ENCODE data around the gene TKT.

TKT gene

DNA sequence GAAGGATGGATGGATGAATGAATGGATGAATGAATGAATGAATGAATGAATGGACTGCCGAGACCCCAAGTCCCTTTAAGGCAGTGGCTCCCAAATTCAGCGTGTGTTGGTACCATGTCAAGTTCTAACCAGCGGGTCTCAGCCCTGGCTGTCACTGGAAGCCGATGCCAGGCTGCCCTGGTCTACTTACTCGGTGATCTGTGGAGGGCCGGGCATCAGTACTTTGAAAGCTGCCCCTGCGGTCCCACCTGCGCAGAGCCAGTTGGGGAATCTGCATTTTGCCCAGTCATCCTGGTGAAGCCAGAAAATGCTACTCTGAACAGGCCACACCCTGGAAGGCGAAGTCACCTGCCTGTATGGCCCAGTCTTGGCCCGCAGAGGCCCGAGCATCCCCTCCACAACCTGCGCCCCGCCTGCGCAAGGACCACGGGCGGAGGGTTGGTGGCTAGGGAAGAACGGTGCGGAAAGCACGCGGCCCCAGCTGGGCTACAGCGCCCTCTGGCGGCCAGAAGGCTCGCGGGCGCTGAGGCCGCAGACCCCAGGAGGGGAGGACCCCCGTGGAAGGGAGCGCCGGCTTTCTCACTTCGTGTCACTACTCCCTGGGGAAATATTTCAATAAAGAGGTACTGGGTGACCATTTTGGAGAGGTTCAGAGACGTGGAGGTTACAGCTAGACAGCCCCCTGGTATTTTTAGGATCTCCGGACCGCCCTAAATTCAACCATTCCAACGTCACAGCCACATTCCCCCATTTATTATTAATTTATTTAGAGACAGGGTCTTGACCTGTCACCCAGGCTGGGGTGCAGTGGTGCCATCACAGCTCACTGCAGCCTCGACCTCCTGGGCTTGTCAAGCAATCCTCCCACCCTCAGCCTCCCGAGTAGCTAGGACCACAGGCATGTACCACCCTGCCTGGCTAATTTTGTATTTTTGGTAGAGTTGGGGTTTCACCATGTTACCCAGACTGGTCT, 59.9 kb downstream of the TKT start:
- no peak for DNase-seq

DNA sequence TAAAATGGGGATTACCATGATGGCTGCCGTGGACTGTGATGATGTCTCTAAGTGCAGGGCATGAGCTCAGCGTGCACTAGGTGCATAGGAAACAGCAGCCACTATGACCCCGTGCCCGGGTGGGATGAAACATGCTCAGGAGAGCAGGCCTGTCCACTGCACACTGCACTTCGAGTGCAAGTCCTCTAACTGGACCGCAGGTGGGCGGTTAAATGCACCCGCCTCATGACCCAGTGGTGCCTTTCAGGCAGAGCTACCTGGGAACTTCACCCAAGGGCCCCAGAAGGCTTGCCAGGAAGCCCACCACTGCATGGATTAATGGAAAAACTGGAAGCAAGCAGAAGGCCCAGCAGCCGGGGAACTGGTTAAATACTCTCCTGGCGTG, 60.8 kb downstream of the TKT start:
- DNase-seq: no peak

- no peak for DNase-seq
Observed at GRCh38 chr3:53194210-53195065, 61.4 kb downstream of the TKT start.

DNA sequence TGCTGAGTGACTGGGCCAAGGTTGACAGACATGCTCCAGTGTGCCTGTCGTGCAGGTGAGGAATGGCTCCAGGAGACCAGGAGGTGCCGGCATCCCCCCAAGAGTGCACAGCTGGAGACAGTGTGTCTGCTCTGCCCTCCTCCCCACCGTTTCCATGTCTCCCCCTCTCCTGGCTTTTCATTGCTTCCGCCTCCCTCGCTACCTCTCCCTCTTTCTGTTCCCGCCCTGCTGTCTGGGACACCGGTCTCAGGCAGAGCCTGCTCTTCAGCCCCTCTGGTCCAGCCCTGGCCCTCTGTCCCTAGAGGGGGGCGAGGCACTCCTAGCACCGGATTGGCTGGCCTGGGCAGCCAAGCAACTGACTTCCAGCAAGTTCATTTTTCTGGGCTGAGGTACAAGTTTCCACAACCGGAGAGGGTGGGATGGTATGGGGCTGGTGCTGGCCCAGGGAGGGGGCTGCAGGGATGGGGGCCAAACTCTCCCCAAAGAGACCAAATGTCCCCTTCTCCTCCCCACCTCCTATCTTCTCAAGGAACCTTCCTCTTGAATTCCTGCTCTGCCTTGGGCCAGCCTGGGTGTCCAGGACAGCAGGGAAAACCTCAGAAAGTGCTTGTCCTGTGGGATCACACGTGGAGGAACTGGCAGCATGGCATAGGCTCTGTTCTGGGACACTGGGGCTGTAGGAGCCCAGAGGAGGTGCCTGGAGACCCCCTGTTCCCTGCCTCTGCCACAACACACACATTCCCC, 62.2 kb downstream of the TKT start:
- no peak for DNase-seq

DNA sequence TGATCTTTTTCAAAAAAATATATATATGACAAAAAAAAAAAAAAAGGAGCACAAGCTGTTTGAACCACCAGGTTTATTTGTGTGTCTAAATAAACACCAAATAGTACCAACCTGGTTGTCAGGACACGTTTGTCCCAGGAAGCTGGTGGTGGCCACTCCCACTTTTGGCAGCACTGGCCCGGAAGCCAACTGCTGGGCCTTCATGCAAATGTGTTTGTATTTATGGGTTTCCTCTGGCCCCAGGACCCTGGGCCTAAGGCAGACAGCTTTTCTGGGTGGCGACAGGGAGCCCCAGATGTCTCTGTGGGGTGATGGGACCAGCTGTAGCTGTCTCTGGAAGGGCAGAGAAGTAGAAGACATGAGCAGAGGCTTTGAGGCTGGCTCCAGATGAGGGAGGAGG, 63.2 kb downstream of the TKT start:
- DNase-seq: no peak

DNA sequence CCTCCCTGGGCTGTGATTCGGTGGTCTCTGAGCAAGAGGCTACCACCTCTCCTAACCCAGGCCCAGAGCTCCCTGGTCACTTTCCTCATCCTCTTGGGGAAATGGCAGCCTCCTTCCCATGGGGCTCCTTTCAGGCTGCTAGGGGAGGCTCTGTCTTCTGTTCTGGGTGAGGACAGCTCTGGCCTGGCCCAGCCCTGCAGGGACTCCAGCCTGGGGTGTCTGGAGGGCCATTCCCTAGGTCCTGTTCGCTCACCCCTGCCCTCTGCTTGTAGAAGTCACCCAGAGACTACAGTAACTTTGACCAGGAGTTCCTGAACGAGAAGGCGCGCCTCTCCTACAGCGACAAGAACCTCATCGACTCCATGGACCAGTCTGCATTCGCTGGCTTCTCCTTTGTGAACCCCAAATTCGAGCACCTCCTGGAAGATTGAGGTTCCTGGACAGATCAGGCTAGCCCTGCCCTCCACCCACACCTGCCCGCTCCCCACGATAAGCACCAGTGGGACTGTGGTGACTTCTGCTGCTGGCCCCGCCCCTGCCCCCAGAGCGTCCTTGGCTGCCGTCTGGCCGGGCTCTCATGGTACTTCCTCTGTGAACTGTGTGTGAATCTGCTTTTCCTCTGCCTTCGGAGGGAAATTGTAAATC, 63.9 kb downstream of the TKT start:
- no peak for DNase-seq

GRCh38 chr3:53190659-53191058, 65.2 kb downstream of the TKT start:
- DNase-seq: no peak

- DNase-seq: no peak
Observed at GRCh38 chr3:53189276-53189675, 66.5 kb downstream of the TKT start.

- no peak for DNase-seq
Observed at GRCh38 chr3:53188720-53189119, 67.1 kb downstream of the TKT start.

DNA sequence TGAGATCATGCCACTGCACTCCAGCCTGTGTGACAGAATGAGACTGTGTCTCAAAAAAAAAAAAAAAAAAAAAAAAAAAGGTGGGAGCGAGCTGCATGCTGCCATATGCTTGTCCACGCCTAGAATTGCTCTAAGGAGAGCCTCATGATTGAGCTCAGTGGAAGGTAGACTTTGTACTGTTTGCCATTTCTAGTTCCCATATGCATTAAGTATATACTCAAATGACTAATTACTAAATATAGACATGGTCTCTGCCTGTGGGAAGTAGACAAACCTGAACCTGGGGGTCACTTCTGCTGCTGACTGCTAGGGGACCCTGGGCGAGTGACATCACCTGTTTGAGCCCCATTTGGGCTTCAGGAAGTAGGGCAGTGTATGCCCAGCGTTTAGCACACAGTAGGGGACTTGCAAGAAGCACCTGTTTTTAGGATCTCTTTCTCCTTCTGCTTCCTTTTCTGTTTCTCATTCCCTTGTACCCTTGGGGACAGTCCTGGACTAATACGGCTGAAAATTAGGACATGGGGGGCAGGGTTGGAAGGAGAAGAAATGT, 67.6 kb downstream of the TKT start:
- DNase-seq: no peak

DNA sequence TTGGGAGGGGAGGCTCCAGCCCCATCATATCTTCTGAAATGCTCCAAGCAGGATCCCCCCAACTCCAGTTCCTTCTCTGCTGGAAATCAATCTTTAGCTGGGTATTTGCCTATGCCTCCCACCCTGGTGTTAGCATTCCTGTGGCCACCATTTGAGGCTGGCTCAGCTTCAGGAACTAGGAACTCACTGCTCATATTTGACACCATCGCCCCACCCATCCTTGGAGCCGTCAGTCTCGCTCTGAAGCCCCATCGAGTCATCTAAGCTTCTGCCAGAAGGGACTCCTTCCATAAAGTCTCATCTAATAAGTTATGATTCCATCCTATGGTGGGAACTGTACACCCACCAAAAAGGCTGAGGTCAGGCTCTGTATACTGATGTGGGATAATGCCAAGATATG, 68.4 kb downstream of the TKT start:
- DNase-seq: no peak

DNA sequence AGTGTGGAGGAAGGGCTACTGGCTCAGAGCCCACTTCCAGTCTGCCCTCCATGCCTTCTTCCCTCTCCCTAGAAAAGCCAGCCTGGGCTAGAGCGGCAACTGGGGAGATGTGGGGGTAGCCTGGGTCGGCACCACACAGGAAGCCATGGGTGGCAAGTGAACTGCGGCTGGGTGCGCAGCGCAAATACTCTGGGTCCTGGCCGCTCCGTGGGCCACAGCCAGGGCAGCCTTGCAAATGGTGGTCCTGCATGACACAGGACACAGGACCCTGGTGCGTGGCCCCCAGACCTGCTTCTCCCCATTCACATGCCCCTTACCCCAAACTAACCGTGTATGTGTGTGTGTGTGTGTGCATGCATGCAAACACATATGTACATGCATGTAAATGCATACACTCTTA, 69.1 kb downstream of the TKT start:
- no peak for DNase-seq

GRCh38 chr3:53185761-53186465, 69.9 kb downstream of the TKT start:
- DNase-seq: no peak

GRCh38 chr3:53184701-53185100, 71.1 kb downstream of the TKT start:
- DNase-seq: no peak

- no peak for DNase-seq
Observed at GRCh38 chr3:53183514-53183913, 72.3 kb downstream of the TKT start.

GRCh38 chr3:53182764-53183355, 73.0 kb downstream of the TKT start:
- DNase-seq: no peak

DNA sequence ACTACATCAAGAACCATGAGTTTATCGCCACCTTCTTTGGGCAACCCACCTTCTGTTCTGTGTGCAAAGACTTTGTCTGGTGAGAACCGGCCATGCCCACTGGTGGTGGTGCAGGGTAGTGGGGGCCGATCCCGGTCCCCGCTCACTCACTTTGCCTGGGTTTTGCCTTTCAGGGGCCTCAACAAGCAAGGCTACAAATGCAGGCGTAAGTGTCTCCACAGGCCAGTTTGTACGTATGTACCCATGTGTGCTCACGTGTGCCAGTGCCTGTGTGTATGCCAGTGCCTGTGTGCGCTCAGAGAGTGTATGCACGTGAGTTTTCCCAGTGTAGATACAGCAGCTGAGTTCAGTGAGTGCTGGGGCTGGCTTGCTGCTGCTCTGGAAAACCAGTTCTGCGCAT, 74.3 kb downstream of the TKT start:
- DNase-seq: no peak

- no peak for DNase-seq
Observed at GRCh38 chr3:53181024-53181371, 74.8 kb downstream of the TKT start.

GRCh38 chr3:53180305-53181023, 75.4 kb downstream of the TKT start:
- DNase-seq: no peak

DNA sequence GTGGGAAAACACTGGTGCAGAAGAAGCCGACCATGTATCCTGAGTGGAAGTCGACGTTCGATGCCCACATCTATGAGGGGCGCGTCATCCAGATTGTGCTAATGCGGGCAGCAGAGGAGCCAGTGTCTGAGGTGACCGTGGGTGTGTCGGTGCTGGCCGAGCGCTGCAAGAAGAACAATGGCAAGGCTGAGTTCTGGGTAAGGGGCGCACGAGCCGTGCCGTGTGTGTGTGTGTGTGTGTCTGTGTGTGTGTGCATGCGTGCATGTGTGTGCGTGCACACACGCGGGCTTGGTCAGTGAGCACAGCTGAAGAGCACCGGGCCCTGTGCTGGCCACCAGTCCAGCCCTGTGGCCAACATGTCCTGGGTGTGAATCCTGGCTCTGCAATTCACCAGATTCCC, 76.2 kb downstream of the TKT start:
- DNase-seq: no peak

DNA sequence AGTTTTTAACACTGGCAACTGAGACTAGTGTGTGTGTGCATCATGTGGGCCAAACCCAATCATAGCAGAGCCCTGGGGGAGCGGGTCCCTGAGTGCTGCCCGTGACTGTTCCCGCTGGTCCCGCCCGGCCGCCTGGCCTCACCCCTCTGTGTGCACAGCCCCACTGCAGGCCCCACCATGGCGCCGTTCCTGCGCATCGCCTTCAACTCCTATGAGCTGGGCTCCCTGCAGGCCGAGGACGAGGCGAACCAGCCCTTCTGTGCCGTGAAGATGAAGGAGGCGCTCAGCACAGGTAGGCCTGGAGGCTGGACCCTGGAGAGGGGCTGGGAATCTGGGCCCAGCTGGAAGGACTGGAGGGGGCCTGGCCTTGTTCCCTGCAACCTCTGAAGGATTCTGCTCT, 77.6 kb downstream of the TKT start:
- no peak for DNase-seq

Measured in NCI-H1694 (cell line).